C4-2B (cell line): ENCODE measurements around the gene ELL.

Experiments
- ZFX ChIP-seq: fragments of 450-650 bp; IDR thresholded peaks from 2 replicates; pipeline ENCODE4 v1.6.1; 2017
- TF ChIP-seq, protein P1 (sequence below): fragments of 450-650 bp; conservative IDR thresholded peaks from 2 replicates; pipeline ENCODE4 v1.5.1; 2017; ENCODE audit warnings: mild to moderate bottlenecking

DNA sequence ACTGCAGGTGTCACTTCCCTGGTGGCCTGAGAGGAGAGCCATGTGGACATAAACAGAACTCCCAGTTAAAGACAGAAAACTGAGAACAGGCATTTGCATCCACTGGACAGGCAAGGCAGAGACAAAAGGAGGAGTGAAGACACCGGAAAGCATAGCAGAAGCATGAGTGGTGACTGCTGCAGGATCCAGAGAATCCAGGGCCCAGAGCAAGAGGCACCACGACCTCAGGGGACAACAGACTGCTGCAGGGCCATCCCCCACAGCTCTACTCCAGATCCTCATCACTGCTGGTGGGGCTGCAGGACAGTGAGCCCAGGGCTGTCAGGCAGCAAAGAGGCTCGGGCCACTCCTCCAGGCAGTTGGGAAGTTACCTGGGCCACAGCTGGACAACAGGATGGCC lies 69.5 kb downstream of the ELL start:
- TF ChIP-seq, protein P1, sequence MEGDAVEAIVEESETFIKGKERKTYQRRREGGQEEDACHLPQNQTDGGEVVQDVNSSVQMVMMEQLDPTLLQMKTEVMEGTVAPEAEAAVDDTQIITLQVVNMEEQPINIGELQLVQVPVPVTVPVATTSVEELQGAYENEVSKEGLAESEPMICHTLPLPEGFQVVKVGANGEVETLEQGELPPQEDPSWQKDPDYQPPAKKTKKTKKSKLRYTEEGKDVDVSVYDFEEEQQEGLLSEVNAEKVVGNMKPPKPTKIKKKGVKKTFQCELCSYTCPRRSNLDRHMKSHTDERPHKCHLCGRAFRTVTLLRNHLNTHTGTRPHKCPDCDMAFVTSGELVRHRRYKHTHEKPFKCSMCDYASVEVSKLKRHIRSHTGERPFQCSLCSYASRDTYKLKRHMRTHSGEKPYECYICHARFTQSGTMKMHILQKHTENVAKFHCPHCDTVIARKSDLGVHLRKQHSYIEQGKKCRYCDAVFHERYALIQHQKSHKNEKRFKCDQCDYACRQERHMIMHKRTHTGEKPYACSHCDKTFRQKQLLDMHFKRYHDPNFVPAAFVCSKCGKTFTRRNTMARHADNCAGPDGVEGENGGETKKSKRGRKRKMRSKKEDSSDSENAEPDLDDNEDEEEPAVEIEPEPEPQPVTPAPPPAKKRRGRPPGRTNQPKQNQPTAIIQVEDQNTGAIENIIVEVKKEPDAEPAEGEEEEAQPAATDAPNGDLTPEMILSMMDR, result no peak
- TF ChIP-seq ZFX, result no peak
